Stimulated activated CD8-positive, alpha-beta memory T cell treated with anti-CD3 and anti-CD28 coated beads, Interleukin-4, amount 100 ng/mL, for 4 hours (primary cell): ENCODE results near the gene PEAK1.
"Not testable (repeated sequence)": the region's sequence is repeated elsewhere in the genome, so short reads cannot be mapped to it uniquely, and the experiment has no call there.

Experiments
- DNase-seq, 2 donors: peaks; one replicate each; pipeline ENCODE4 v3.0.0-alpha.2; 2020; ENCODE audit warnings: low read depth in 2 of 2, low spot score in 1 of 2

PEAK1 gene

GRCh38 chr15:77406173-77406759, 13.6 kb downstream of the PEAK1 start:
- not testable (repeated sequence) for DNase-seq

DNA sequence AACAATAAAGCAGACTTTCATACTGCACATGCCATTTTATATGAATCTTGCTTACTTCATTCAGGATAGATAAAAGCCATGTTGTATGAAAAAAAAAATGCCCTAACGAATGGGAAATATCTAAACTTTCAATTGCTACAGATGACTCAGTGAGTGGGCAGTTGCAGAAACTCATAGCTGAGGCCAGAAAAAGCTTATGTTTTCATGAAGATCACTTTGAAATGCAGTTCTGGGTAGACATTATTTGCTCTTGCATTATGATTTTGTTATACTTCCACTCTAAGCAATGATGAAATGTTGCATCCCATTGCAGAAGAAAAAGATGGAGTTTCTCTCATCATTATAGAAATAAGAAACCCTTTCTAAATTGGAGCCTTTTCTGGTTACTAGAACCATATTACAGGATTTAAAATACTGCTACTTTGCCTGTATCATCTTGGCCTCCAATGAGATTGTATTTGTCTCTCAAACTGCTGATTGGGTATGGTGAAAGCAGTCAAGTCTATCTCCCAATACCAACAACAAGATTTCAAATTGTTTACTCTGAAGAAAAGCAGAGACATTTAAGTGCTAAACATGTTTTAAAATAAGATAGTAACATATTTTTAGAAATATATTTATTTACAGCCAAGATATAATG, 17.0 kb downstream of the PEAK1 start:
- no peak for DNase-seq

DNA sequence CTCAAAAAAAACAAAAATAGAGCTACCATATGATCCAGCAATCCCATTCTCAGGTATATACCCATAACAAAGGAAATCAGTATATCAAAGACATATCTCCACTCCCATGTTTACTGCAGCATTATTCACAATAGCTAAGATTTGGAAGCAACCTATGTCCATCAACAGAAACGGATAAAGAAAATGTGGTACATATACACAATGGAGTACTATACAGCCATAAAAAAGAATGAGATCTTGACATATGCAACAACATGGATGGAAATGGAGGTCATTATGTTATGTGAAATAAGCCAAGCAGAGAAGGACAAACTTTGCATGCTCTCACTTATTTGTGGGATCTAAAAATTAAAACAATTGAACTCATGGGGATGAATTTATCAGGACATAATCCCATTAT, 19.6 kb downstream of the PEAK1 start:
- DNase-seq: no peak

DNA sequence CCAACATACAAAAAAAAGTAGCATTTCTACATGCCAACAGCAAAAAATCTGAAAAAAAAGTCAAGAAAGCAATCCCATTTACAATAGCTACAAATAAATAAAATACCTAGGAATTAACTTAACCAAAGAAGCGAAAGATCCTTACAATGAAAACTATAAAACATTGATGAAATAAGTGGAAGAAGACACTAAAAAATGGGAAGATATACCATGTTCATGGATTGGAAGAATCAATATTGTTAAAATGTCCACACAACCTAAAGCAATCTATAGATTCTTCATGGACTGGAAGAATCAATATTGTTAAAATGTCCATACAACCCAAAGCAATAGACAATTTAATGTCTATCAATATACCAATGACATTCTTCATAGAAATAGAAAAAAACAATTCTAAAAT, 21.0 kb downstream of the PEAK1 start:
- no peak for DNase-seq

- no peak for DNase-seq
These were observed 23.2 kb downstream of the PEAK1 start for GRCh38 chr15:77396692-77397091.

DNA sequence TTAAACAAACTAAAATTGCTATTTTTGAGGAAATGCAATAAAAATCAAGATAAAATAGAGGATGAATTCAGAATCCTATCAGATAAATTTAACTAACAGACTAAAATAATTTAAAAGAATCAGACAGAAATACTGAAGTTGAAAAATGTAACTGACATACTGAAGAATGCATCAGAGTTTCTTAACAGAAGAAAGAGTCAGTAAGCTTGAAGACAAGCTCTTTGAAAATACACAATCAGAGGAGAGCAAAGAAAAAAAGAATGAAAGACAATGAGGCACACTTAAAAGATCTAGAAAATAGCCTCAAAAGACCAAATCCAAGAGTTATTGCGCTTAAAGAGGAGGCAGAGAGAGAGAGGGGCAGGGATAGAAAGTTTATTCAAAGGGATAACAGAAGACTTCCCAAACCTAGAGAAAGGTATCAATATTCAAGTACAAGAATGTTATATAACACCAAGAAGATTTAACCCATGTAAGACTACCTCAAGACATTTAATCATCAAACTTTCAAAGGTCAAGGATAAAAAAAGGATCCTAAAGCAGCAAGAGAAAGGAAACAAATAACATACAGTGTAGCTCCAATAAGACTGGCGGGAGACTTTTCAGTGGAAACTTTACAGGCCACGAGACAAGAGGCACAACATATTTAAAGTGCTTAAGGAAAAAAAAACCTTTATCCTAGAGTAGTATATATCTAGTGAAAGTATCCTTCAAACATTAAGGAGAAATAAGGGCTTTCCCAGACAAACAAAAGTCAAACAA, 24.7 kb downstream of the PEAK1 start:
- DNase-seq: no peak

GRCh38 chr15:77393471-77393840, 26.4 kb downstream of the PEAK1 start:
- DNase-seq: no peak

DNA sequence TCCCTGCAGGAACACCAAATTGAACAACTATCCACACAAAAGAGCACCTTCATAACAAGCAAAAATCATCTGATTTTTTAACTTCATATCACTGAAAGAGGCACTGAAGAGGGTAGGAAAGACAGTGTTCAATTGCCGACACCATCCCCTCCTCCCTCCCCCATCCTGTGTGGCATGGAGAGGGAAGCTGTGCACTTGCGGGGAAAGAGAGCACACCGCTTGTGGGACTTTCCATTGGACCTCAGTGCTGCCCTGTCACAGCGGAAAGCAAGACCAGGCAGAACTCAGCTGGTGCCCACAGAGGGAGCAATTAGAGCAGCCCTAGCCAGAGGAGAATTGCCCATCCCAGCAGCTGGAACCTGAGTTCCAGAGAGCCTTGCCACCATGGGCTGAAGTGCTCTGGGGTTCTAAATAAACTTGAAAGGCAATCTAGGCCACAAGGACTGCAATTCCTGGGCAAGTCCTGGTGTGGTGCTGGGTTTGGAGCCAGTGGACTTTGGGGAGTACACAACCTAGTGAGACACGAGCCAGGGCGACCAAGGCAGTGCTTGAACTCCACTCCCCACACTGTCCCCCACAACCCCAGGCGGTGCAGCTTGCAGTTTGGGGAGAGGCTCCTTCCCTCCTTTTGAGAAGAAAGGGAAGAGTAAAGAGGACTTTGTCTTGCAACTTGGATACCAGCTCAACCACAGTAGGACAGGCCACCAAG, 27.0 kb downstream of the PEAK1 start:
- DNase-seq: no peak

- no peak for DNase-seq
These were observed 28.4 kb downstream of the PEAK1 start for GRCh38 chr15:77391372-77391951.

DNA sequence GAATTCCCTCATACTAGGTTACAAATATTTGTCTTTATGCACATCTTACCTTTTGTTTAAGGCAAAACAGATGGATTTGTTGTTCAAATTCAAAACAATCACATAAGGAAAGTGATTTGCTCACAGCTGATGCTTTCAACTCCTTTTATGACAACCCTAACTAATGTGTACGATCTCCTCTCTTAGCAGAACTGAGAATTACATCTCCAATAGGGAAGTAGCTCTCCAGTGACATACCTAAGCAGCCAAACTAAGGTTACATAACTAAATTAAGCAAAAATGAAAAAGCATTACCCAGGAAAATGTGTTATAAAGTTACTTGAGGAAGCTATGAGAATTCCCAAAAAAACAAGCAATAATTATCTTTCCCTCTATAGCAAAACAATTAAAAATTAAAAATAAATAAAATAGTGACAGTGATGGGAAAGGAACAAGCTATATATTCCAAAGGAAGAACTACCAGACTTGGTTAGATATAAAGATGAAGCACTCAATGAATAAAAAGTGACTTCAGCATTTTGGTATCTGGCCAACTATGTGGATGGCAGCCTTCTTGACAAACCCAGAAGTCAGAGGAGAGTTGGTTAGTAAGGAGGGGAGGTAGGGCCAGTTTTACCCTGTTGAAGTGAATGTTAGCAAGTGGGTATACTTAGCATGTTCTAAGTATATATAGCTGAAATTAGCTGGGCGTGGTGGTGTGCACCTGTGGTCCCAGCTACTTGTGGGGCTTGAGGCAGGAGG, 32.4 kb downstream of the PEAK1 start:
- no peak for DNase-seq

- no peak for DNase-seq
These were observed 33.3 kb downstream of the PEAK1 start for GRCh38 chr15:77386626-77387025.

GRCh38 chr15:77384589-77385359, 35.1 kb downstream of the PEAK1 start:
- no peak for DNase-seq

GRCh38 chr15:77384086-77384485, 35.8 kb downstream of the PEAK1 start:
- DNase-seq: no peak

GRCh38 chr15:77380033-77380432, 39.9 kb downstream of the PEAK1 start:
- no peak for DNase-seq

- DNase-seq: no peak
These were observed 43.1 kb downstream of the PEAK1 start for GRCh38 chr15:77376770-77377169.

DNA sequence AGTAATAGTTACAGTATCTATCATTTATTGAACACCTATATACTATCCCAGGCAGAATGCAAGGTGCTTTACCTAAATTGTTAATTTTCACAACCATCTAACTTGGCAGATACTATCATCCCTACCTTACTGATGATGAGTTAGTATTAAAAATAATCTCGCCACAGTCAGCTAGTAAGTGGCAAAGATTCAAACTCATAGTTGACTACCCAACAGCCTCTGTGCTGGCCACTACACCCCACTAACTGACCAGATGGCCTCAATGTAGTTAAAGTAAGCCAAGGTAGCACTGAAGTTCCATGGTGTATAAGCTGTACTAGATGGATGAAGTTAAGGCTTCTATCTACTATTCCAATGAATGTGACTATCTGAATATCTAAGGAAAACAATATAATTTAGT, 44.8 kb downstream of the PEAK1 start:
- no peak for DNase-seq

- no peak for DNase-seq
These were observed 46.5 kb downstream of the PEAK1 start for GRCh38 chr15:77373441-77373840.

DNA sequence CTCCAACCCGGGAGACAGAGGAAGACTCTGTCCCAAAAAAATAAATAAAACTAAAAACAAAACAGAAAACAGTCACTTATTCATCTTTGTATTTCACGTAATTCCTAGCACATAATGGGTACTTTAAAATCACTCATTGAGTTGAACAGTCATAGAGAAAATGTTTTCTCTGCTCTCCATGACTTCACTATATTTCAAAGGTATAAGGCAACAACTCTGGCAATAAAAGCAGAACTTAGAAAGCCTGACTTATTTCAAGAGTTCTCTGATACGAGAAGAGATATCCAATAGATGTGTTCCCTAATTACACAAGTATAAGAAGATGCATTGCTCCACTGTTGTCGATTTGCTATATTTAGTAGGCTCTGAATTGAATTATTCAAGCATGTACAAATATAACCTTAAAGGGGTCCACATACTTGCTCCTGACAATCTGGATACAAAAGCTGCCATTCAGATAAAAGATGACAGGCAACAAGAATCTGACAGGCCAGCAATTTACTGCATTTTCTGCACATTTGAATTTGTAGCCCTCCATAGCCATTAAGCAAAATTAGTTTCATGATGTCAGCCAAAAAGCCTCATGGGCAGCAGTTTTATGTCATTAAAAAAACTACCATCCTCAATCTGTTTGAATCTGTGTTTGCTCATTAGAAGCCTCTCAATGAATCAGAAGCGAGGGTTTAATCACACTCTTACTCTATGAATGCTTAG, 47.9 kb downstream of the PEAK1 start:
- DNase-seq: no peak

GRCh38 chr15:77370580-77370979, 49.3 kb downstream of the PEAK1 start:
- DNase-seq: no peak

DNA sequence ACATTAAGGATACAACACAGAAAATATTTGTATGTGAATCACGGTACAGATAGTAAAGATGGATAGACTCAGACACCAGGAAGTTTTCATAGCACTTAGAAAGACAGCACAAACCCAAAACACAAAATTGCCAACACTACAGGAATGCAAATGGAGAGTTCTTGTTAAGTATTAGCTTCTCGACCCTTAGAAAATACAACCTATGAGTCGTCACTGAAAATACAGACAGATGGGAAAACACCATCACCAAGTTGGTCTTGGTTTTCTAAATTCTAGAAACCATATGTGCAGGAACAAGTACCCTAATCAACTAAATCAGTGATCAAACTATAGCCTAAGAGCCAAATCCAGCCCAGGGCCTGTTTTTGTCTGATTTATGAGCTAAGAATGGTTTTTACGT, 50.7 kb downstream of the PEAK1 start:
- DNase-seq: no peak
